Gastroesophageal sphincter (tissue), 4 donors: ENCODE data around the gene FBLN1. TPM values are rescaled to one million over a fixed set of nuclear protein-coding genes. Genes with fewer than 3 reads are reported as not detected.
A peak's percentile ranks its signal among the peaks of the same experiment; 100 is the strongest.

Experiments
- ATAC-seq: fragments of 150-250 bp; one replicate; pipeline ENCODE4 v1.9.1; 2016; ENCODE audit warnings: mild to moderate bottlenecking, moderate library complexity
- H3K27ac ChIP-seq, 4 donors: fragments of 200-600 bp; sonication (generic) in 3 of 4; 1 replicate in 3 of 4; 2 replicates in 1 of 4; pipeline ENCODE4 v1.5.1; 2016 to 2019
- H3K27me3 ChIP-seq: fragments of 200-600 bp; sonication (generic); one replicate; pipeline ENCODE4 v1.5.1; 2019
- H3K36me3 ChIP-seq, 2 donors: fragments of 200-600 bp; sonication (generic); one replicate each; pipeline ENCODE4 v1.5.1; 2019; ENCODE audit warnings: control low read depth in 1 of 2
- H3K4me1 ChIP-seq, 3 donors: fragments of 200-600 bp; sonication (generic); 1 replicate in 2 of 3; 2 replicates in 1 of 3; pipeline ENCODE4 v1.5.1; 2016 to 2019; ENCODE audit warnings: control low read depth in 2 of 3
- H3K4me3 ChIP-seq, 2 donors: fragments of 200-600 bp; sonication (generic); one replicate each; pipeline ENCODE4 v1.5.1; 2019; ENCODE audit warnings: mild to moderate bottlenecking in 1 of 2, moderate library complexity in 1 of 2
- H3K9me3 ChIP-seq, 3 donors: fragments of 200-600 bp; sonication (generic); one replicate each; pipeline ENCODE4 v1.5.1; 2017 to 2019; ENCODE audit warnings: control low read depth in 2 of 3
- EP300 ChIP-seq: sonication (generic); formaldehyde crosslinking; IDR thresholded peaks from one replicate; pipeline ENCODE4 v1.6.1; 2017; ENCODE audit warnings: antibody characterized with exemption, mild to moderate bottlenecking
- POLR2A ChIP-seq, 2 donors: fragments of 450-650 bp; IDR thresholded peaks; one replicate each; pipeline ENCODE4 v1.6.1; 2017; ENCODE audit warnings: antibody characterized with exemption in 2 of 2, mild to moderate bottlenecking in 2 of 2, moderate library complexity in 1 of 2
- POLR2AphosphoS5 ChIP-seq: sonication (generic); formaldehyde crosslinking; IDR thresholded peaks from one replicate; pipeline ENCODE4 v1.6.1; 2017; ENCODE audit warnings: antibody characterized with exemption
- WGBS, 2 donors: methylation state at CpG; one replicate each; pipeline ENCODE4 v1.1.5; 2018; ENCODE audit warnings: low coverage in 1 of 2; 5-methylcytosine and 5-hydroxymethylcytosine counted together
- total RNA-seq, 4 donors: library from RNA; depleted of rRNA; stranded (reverse); fragments of >200 nt; gene quantifications; one replicate each; pipeline ENCODE4 v1.1.0, GENCODE V29; 2016
- TF ChIP-seq, protein P1 (sequence below), 4 experiments: fragments of 200-600 bp in 2 of 4; fragments of 450-650 bp in 2 of 4; sonication (generic) in 1 of 4; IDR thresholded peaks; one replicate each; pipeline ENCODE4 v1.5.1; 2017 to 2019; ENCODE audit warnings: antibody characterized with exemption in 4 of 4, mild to moderate bottlenecking in 2 of 4, moderate library complexity in 2 of 4

Gene FBLN1
- total RNA-seq, 4 donors from 2014 or later, result 241 to 597 (median 382) TPM

DNA sequence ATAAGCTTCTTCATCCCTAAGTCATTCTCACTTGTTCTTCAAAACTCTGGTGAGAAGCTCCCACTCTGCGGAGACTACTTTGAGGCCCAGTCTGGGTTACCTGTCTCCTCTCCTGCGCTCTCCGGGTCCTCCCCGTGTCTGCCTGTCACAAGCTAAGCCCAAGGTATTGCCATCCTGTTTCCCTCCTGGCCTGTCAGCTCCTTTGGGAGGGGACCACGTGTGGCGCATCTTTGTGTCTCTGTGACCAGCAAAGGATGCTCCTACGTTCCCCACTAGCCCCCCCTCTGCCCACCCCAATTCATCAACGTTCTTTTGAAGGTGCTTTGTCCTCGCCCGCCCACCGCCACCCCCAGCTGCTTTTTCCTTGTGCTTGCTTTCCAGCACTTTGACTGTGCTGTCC lies 31.8 kb upstream of the FBLN1 start:
- Histone ChIP-seq H3K9me3 (peaks cover 0 to 13% (median 0%) of the 10 kb centered on the region in 3 donors), H3K27ac (peak overlapping the region in 1 of 4 donors; percentile 6), H3K4me3 (no peak overlapping the region), H3K36me3 (no peaks in the 10 kb centered on the region), H3K27me3 (peaks cover 8% of the 10 kb centered on the region), H3K4me1 (peaks cover 0 to 21% (median 0%) of the 10 kb centered on the region in 3 donors)
- 61 to 87% methylated on average over 5 to 8 of the region's 11 CpGs for WGBS, 2 donors
- TF ChIP-seq EP300 (no peak), POLR2AphosphoS5 (no peak), POLR2A (IDR thresholded peaks at IDR 0.05) (no peak)
- TF ChIP-seq, protein P1, sequence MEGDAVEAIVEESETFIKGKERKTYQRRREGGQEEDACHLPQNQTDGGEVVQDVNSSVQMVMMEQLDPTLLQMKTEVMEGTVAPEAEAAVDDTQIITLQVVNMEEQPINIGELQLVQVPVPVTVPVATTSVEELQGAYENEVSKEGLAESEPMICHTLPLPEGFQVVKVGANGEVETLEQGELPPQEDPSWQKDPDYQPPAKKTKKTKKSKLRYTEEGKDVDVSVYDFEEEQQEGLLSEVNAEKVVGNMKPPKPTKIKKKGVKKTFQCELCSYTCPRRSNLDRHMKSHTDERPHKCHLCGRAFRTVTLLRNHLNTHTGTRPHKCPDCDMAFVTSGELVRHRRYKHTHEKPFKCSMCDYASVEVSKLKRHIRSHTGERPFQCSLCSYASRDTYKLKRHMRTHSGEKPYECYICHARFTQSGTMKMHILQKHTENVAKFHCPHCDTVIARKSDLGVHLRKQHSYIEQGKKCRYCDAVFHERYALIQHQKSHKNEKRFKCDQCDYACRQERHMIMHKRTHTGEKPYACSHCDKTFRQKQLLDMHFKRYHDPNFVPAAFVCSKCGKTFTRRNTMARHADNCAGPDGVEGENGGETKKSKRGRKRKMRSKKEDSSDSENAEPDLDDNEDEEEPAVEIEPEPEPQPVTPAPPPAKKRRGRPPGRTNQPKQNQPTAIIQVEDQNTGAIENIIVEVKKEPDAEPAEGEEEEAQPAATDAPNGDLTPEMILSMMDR (IDR thresholded peaks at IDR 0.05), result no peak
- ATAC-seq, result no peak

DNA sequence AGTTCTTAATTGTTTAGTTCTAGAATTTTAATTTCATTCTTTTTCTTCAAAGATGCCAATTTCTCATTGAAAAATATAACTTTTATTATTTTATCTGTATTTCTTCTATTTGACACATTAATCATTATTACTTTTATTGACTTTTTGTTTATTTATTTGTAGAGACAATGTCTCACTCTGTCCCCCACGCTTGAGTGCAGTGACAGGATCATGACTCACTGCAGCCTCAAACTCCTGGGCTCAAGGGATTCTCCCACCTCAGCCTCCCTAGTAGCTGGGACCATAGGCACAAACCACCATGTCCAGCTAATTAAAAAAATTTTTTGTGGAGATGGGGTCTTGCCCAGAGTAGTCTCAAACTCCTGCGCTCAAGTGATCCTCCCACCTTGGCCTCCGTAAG lies 30.3 kb upstream of the FBLN1 start:
- H3K27ac ChIP-seq, result no peak overlapping the region
- peaks cover 0 to 1% (median 0%) of the 10 kb centered on the region in 3 donors for H3K9me3 ChIP-seq
- TF ChIP-seq, protein P1 (IDR thresholded peaks at IDR 0.05), result no peak
- TF ChIP-seq EP300, result no peak
- TF ChIP-seq POLR2AphosphoS5, result no peak
- no peak for TF ChIP-seq POLR2A (IDR thresholded peaks at IDR 0.05)
- H3K27me3 ChIP-seq, result peaks cover 1% of the 10 kb centered on the region
- H3K4me3 ChIP-seq, result no peak overlapping the region
- WGBS, 2 donors, result 83 to 89% methylated on average over 3 of the region's 3 CpGs
- H3K36me3 ChIP-seq, result no peaks in the 10 kb centered on the region
- no peak for ATAC-seq
- peaks cover 0 to 31% (median 0%) of the 10 kb centered on the region in 3 donors for H3K4me1 ChIP-seq

DNA sequence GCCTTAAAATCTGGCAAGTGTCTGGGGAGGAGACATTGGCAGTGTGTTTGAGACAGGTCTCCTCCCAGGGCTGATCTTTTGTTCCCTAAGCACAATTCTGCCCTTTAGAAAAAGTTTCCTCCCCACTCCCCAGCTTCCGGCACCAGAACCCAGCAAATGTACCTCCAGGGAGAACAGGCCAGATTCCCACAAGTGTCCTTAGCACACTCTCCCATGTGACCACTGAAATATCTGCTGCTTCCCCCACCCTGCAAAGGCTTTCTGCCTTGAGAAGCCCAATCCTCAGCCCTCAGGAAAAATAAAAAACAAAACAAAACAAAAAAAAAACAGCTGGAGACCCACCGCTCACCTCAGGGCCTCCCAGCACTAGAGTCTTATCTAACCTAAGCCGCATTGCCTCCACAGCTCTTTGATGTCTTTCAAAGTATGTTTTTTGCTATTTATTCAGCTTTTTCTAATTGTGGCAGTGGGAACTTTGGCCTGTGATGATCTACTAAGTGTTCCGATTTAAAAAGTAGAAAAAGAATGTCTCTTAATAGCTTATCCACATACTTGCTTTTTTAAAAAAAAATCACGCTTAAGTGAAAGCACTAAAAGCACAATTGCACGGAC lies 29.0 kb upstream of the FBLN1 start:
- Histone ChIP-seq H3K9me3 (no peaks in the 10 kb centered on the region), H3K4me1 (peaks cover 0 to 31% (median 0%) of the 10 kb centered on the region in 3 donors), H3K27me3 (no peaks in the 10 kb centered on the region), H3K4me3 (no peak overlapping the region), H3K36me3 (no peaks in the 10 kb centered on the region), H3K27ac (no peak overlapping the region)
- ATAC-seq, result no peak
- WGBS, 2 donors, result 65% methylated on average over 6 of the region's 6 CpGs; no CpG with 5 or more reads in 1 of the 2 donors
- TF ChIP-seq EP300, result no peak
- no peak for TF ChIP-seq POLR2A (IDR thresholded peaks at IDR 0.05)

DNA sequence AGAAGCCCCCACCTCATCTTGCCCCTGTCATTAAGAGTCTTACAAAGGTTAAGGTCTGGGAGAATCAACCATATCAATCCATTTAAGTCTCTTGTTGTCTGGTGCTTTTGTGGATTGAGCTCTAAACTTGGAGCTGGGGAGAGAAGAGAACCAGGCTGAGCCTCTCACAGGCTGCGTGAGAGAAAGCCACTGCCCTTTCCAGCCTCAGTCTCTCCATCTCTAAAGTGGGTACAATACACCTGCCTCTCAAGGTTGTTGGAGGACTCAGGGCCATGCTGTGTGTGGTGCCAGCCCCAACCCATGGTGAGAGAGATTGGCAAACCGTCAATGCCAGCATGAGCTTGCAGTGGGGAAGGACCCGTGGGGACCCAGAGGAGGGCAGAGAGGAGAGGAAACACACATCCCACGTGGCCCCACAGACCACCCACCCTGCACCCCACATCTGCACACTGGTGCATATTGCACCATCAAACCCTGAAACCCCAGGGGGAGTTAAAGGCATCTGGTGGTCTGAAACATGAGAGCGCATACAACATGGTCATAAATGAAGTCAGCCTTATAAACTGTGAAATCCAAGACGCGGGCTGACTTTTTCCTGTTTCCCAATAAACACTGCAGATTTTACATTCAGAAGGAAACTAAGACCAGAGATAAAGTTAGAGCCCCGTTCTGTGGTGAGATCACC lies 27.5 kb upstream of the FBLN1 start:
- no peaks in the 10 kb centered on the region for H3K9me3 ChIP-seq
- H3K27ac ChIP-seq, result no peak overlapping the region
- no peaks in the 10 kb centered on the region for H3K36me3 ChIP-seq
- H3K4me3 ChIP-seq, result no peak overlapping the region
- no peaks in the 10 kb centered on the region for H3K27me3 ChIP-seq
- TF ChIP-seq POLR2AphosphoS5 (no peak), EP300 (no peak), POLR2A (IDR thresholded peaks at IDR 0.05) (no peak)
- TF ChIP-seq, protein P1 (IDR thresholded peaks at IDR 0.05), result no peak
- ATAC-seq, result no peak
- 80 to 81% methylated on average over 1 to 6 of the region's 8 CpGs for WGBS, 2 donors
- H3K4me1 ChIP-seq, result peaks cover 0 to 21% (median 0%) of the 10 kb centered on the region in 3 donors

- TF ChIP-seq EP300 (no peak), POLR2AphosphoS5 (no peak), POLR2A (IDR thresholded peaks at IDR 0.05) (no peak)
- TF ChIP-seq, protein P1 (IDR thresholded peaks at IDR 0.05), result no peak
- H3K27me3 ChIP-seq, result no peaks in the 10 kb centered on the region
- no peaks in the 10 kb centered on the region for H3K36me3 ChIP-seq
- no peak overlapping the region for H3K4me3 ChIP-seq
- no peaks in the 10 kb centered on the region for H3K9me3 ChIP-seq
- peak; percentile 20 for ATAC-seq
- H3K4me1 ChIP-seq, result peaks cover 0 to 18% (median 0%) of the 10 kb centered on the region in 3 donors
- H3K27ac ChIP-seq, result no peak overlapping the region
- WGBS, 2 donors, result 82 to 87% methylated on average over 4 of the region's 15 CpGs
Observed at GRCh38 chr22:45475851-45476514, 26.7 kb upstream of the FBLN1 start.
